GM21367 (cell line): Measurements from ENCODE around the gene KCNMB1.

Source experiments
- ATAC-seq: cut with Tn5 transposase; IDR thresholded peaks from one replicate; pipeline ENCODE4 v1.9.1; 2021; ENCODE audit not compliant: unreplicated experiment

The KCNMB1 gene

GRCh38 chr5:170342153-170342725 is 46.9 kb downstream of the KCNMB1 start:
- no peak for ATAC-seq

- no peak for ATAC-seq
Measured at GRCh38 chr5:170341545-170341944, 47.6 kb downstream of the KCNMB1 start.

GRCh38 chr5:170339780-170340167 is 49.4 kb downstream of the KCNMB1 start:
- ATAC-seq, result no peak

GRCh38 chr5:170338933-170339779 is 50.0 kb downstream of the KCNMB1 start:
- ATAC-seq, result peak; percentile 87

- no peak for ATAC-seq
Measured at GRCh38 chr5:170338291-170338690, 50.9 kb downstream of the KCNMB1 start.

GRCh38 chr5:170337045-170337733 is 52.0 kb downstream of the KCNMB1 start:
- no peak for ATAC-seq

- no peak for ATAC-seq
Measured at GRCh38 chr5:170336065-170336464, 53.1 kb downstream of the KCNMB1 start.

GRCh38 chr5:170334626-170335025 is 54.5 kb downstream of the KCNMB1 start:
- ATAC-seq, result no peak

- ATAC-seq, result peak; percentile 43
Measured at GRCh38 chr5:170333161-170333910, 55.8 kb downstream of the KCNMB1 start.

GRCh38 chr5:170332058-170332457 is 57.1 kb downstream of the KCNMB1 start:
- ATAC-seq, result no peak

GRCh38 chr5:170330568-170331054 is 58.6 kb downstream of the KCNMB1 start:
- ATAC-seq, result no peak

- no peak for ATAC-seq
Measured at GRCh38 chr5:170329524-170329923, 59.6 kb downstream of the KCNMB1 start.

GRCh38 chr5:170327829-170328228 is 61.3 kb downstream of the KCNMB1 start:
- no peak for ATAC-seq

- ATAC-seq, result peak; percentile 42
Measured at GRCh38 chr5:170327168-170327567, 62.0 kb downstream of the KCNMB1 start.
